ENCODE results near the gene SLC25A40.
"Not testable (repeated sequence)": the region's sequence is repeated elsewhere in the genome, so short reads cannot be mapped to it uniquely, and the experiment has no call there.

The SLC25A40 gene

GRCh38 chr7:87876040-87876868 lies at the start of gene SLC25A40, which contains the start of gene DBF4:
Gene SLC25A40, minus strand, starts transcription at chr7:87876360. Its CDS starts 17,633 bp downstream, at chr7:87858727.
Gene DBF4, plus strand, starts transcription at chr7:87876493. Its CDS starts 240 bp downstream, at chr7:87876733.
- peak; percentile 97 for DNase-seq

GRCh38 chr7:87922759-87923395 lies 46.7 kb upstream of the SLC25A40 start:
- not testable (repeated sequence) for DNase-seq

GRCh38 chr7:87920578-87920977 lies 44.4 kb upstream of the SLC25A40 start:
- no peak for DNase-seq

GRCh38 chr7:87919875-87920274 lies 43.7 kb upstream of the SLC25A40 start:
- no peak for DNase-seq

GRCh38 chr7:87918740-87919139 lies 42.6 kb upstream of the SLC25A40 start:
- no peak for DNase-seq

- no peak for DNase-seq
Measured at GRCh38 chr7:87912121-87912520, 36.0 kb upstream of the SLC25A40 start.

GRCh38 chr7:87908814-87909213 lies 32.7 kb upstream of the SLC25A40 start:
- not testable (repeated sequence) for DNase-seq

- DNase-seq = not testable (repeated sequence)
Measured at GRCh38 chr7:87907136-87907906, 31.2 kb upstream of the SLC25A40 start.

GRCh38 chr7:87899255-87899654 lies 23.1 kb upstream of the SLC25A40 start:
- no peak for DNase-seq

- DNase-seq = no peak
Measured at GRCh38 chr7:87895363-87895762, 19.2 kb upstream of the SLC25A40 start.

GRCh38 chr7:87886875-87887274 lies 10.7 kb upstream of the SLC25A40 start:
- no peak for DNase-seq

GRCh38 chr7:87885018-87885417 lies 8.9 kb upstream of the SLC25A40 start:
- no peak for DNase-seq

- no peak for DNase-seq
Measured at GRCh38 chr7:87882151-87882937, 6.2 kb upstream of the SLC25A40 start.

GRCh38 chr7:87878208-87878735 lies 2.1 kb upstream of the SLC25A40 start:
- no peak for DNase-seq

- no peak for DNase-seq
Measured at GRCh38 chr7:87877366-87878040, 1.3 kb upstream of the SLC25A40 start.

- DNase-seq = peak; percentile 64
Measured at GRCh38 chr7:87876869-87877234, 692 bp upstream of the SLC25A40 start.

GRCh38 chr7:87875151-87876039 lies 765 bp downstream of the SLC25A40 start:
- peak; percentile 34 for DNase-seq

- no peak for DNase-seq
Measured at GRCh38 chr7:87874066-87874465, 2.1 kb downstream of the SLC25A40 start.

- not testable (repeated sequence) for DNase-seq
Measured at GRCh38 chr7:87873328-87873727, 2.8 kb downstream of the SLC25A40 start.

- no peak for DNase-seq
Measured at GRCh38 chr7:87872346-87872745, 3.8 kb downstream of the SLC25A40 start.

- DNase-seq = no peak
Measured at GRCh38 chr7:87870471-87870870, 5.7 kb downstream of the SLC25A40 start.
